Smooth muscle cell (in vitro differentiated cells): Measurements from ENCODE around the gene SDK1. TPM values are rescaled to one million over a fixed set of nuclear protein-coding genes. Genes with fewer than 3 reads are reported as not detected.

ENCODE experiments used
- DNase-seq: peaks from one replicate; lab custom pipeline; 2025; ENCODE audit not compliant: unreplicated experiment; lab: John Stamatoyannopoulos, UW
- H2AFZ ChIP-seq: fragments of 200-600 bp; sonication (generic); 2 replicates; pipeline ENCODE4 v1.6.0; 2016; ENCODE audit warnings: antibody characterized with exemption, low read depth, mild to moderate bottlenecking
- H3F3A ChIP-seq: fragments of 200-600 bp; sonication (generic); 2 replicates; pipeline ENCODE4 v1.6.0; 2017; ENCODE audit warnings: antibody characterized with exemption, low read depth
- H3K27ac ChIP-seq: fragments of 200-600 bp; sonication (generic); 2 replicates; pipeline ENCODE4 v1.5.1; 2016; ENCODE audit warnings: low read depth, mild to moderate bottlenecking
- H3K27me3 ChIP-seq: fragments of 200-600 bp; sonication (generic); 2 replicates; pipeline ENCODE4 v1.6.1; 2016; ENCODE audit warnings: low read depth, mild to moderate bottlenecking
- H3K36me3 ChIP-seq: fragments of 200-600 bp; sonication (generic); 2 replicates; pipeline ENCODE4 v1.5.1; 2016; ENCODE audit warnings: low read depth
- H3K4me1 ChIP-seq: fragments of 200-600 bp; sonication (generic); 2 replicates; pipeline ENCODE4 v1.5.1; 2016; ENCODE audit warnings: low read depth
- H3K4me2 ChIP-seq: fragments of 200-600 bp; sonication (generic); 2 replicates; pipeline ENCODE4 v1.6.0; 2016; ENCODE audit warnings: mild to moderate bottlenecking
- H3K4me3 ChIP-seq: fragments of 200-600 bp; sonication (generic); 2 replicates; pipeline ENCODE4 v1.5.1; 2016; ENCODE audit warnings: mild to moderate bottlenecking
- H3K79me2 ChIP-seq: fragments of 200-600 bp; sonication (generic); 2 replicates; pipeline ENCODE4 v1.6.0; 2016; ENCODE audit warnings: low read depth, mild to moderate bottlenecking
- H3K9ac ChIP-seq: fragments of 200-600 bp; sonication (generic); 2 replicates; pipeline ENCODE4 v1.6.0; 2016; ENCODE audit warnings: low read depth
- H3K9me3 ChIP-seq: fragments of 200-600 bp; sonication (generic); replicated peaks from 2 replicates; pipeline ENCODE4 v1.5.1; 2016; ENCODE audit warnings: low read depth
- H4K20me1 ChIP-seq: fragments of 200-600 bp; sonication (generic); 2 replicates; pipeline ENCODE4 v1.6.0; 2016; ENCODE audit warnings: low read depth
- CTCF ChIP-seq: fragments of 200-600 bp; sonication (generic); IDR thresholded peaks from 2 replicates; pipeline ENCODE4 v1.5.1; 2017; ENCODE audit warnings: borderline replicate concordance, mild to moderate bottlenecking, antibody characterized with exemption; ENCODE audit not compliant: insufficient read depth, poor library complexity, severe bottlenecking
- WGBS: methylation state at CpG from one replicate; pipeline ENCODE4 v1.1.7; 2016; ENCODE audit warnings: low lambda C conversion rate; 5-methylcytosine and 5-hydroxymethylcytosine counted together
- polyA plus RNA-seq: library from polyadenylated mRNA; unstranded; fragments of >200 nt; fragmentation: Nextera tagmentation; extraction: Ambion mirVana; gene quantifications from 2 replicates; pipeline ENCODE4 v1.2.1, GENCODE V29; 2016
- total RNA-seq: library from RNA; depleted of rRNA; stranded (reverse); fragments of >200 nt; gene quantifications from 2 replicates; pipeline ENCODE4 v1.2.3, GENCODE V29; 2014

Gene SDK1
- total and polyA plus RNA-seq, 2 experiments from 2014 or later: 1.1 to 2.5 TPM

DNA sequence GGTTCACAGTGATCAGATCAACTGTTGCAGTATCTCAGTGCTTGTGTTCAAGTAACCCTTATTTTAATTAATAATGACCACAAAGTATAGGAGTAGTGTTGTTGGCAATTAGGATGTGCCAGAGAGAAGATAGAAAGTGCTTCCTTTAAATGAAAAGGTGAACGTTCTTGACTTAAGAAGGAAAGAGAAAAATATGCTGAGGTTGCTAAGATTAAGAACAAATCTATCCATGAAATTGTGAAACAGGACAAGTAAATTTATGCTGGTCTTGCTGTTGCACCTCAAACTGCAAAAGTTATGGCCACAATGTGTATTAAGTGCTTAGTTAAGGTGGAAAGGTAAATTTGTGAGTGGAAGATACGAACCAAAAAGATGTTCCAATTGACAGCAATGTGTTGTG lies 139.5 kb downstream of the SDK1 start:
- no peak for DNase-seq
- Histone ChIP-seq H3K4me2 (no peak overlapping the region), H3K9me3 (no peaks in the 10 kb centered on the region), H4K20me1 (no peaks in the 10 kb centered on the region), H3K9ac (no peak overlapping the region), H3K4me1 (peaks cover 16% of the 10 kb centered on the region), H3K79me2 (no peaks in the 10 kb centered on the region), H3K27ac (no peak overlapping the region), H3K36me3 (no peaks in the 10 kb centered on the region), H3K27me3 (no peaks in the 10 kb centered on the region), H3F3A (peaks cover 2% of the 10 kb centered on the region), H2AFZ (no peak overlapping the region), H3K4me3 (no peak overlapping the region)
- TF ChIP-seq CTCF: no peak
- whole genome bisulfite sequencing: 50% methylated on average over 2 of the region's 2 CpGs

GRCh38 chr7:3443716-3444115 lies 142.7 kb downstream of the SDK1 start:
- no peak overlapping the region for H3K4me3 ChIP-seq
- no peaks in the 10 kb centered on the region for H3K27me3 ChIP-seq
- no peaks in the 10 kb centered on the region for H3K79me2 ChIP-seq
- H3K36me3 ChIP-seq: no peaks in the 10 kb centered on the region
- H2AFZ ChIP-seq: no peak overlapping the region
- no peak for TF ChIP-seq CTCF
- H3K4me2 ChIP-seq: no peak overlapping the region
- DNase-seq: no peak
- WGBS: 92% methylated on average over 5 of the region's 5 CpGs
- H3K27ac ChIP-seq: no peak overlapping the region
- H4K20me1 ChIP-seq: no peaks in the 10 kb centered on the region
- H3K4me1 ChIP-seq: peaks cover 4% of the 10 kb centered on the region
- H3K9me3 ChIP-seq: no peaks in the 10 kb centered on the region
- no peak overlapping the region for H3K9ac ChIP-seq
- peaks cover 2% of the 10 kb centered on the region for H3F3A ChIP-seq

GRCh38 chr7:3446786-3447185 lies 145.7 kb downstream of the SDK1 start:
- H3K9me3 ChIP-seq: no peaks in the 10 kb centered on the region
- H3K9ac ChIP-seq: no peak overlapping the region
- H3K4me3 ChIP-seq: no peak overlapping the region
- no peaks in the 10 kb centered on the region for H3K27me3 ChIP-seq
- no peaks in the 10 kb centered on the region for H3F3A ChIP-seq
- DNase-seq: no peak
- no peaks in the 10 kb centered on the region for H3K36me3 ChIP-seq
- H3K4me1 ChIP-seq: peaks cover 11% of the 10 kb centered on the region
- H3K4me2 ChIP-seq: no peak overlapping the region
- no peaks in the 10 kb centered on the region for H4K20me1 ChIP-seq
- TF ChIP-seq CTCF: no peak
- H3K27ac ChIP-seq: no peak overlapping the region
- 66% methylated on average over 2 of the region's 2 CpGs for WGBS
- H3K79me2 ChIP-seq: no peaks in the 10 kb centered on the region
- no peak overlapping the region for H2AFZ ChIP-seq

GRCh38 chr7:3451701-3452100 lies 150.6 kb downstream of the SDK1 start:
- Histone ChIP-seq H3F3A (no peaks in the 10 kb centered on the region), H2AFZ (no peak overlapping the region), H3K4me3 (no peak overlapping the region), H3K36me3 (no peaks in the 10 kb centered on the region), H3K9ac (no peak overlapping the region), H3K79me2 (no peaks in the 10 kb centered on the region), H3K27me3 (no peaks in the 10 kb centered on the region), H4K20me1 (no peaks in the 10 kb centered on the region), H3K4me2 (no peak overlapping the region), H3K4me1 (peaks cover 11% of the 10 kb centered on the region), H3K9me3 (no peaks in the 10 kb centered on the region), H3K27ac (no peak overlapping the region)
- no peak for TF ChIP-seq CTCF
- 84% methylated on average over 4 of the region's 4 CpGs for WGBS
- DNase-seq: no peak
